Colonic mucosa (tissue), 4 donors: ENCODE data around the gene MAS1L. TPM values are rescaled to one million over a fixed set of nuclear protein-coding genes. Genes with fewer than 3 reads are reported as not detected.

ENCODE experiments used
- DNase-seq: peaks from one replicate; pipeline ENCODE4 v3.0.0-alpha.2; 2020
- H3K27ac ChIP-seq: fragments of 200-600 bp; one replicate; pipeline ENCODE4 v1.8.0; 2021
- H3K27me3 ChIP-seq: fragments of 200-600 bp; one replicate; pipeline ENCODE4 v1.8.0; 2021
- H3K36me3 ChIP-seq: fragments of 200-600 bp; one replicate; pipeline ENCODE4 v1.8.0; 2021
- H3K4me1 ChIP-seq: fragments of 200-600 bp; one replicate; pipeline ENCODE4 v1.8.0; 2021; ENCODE audit warnings: mild to moderate bottlenecking
- H3K4me3 ChIP-seq: fragments of 200-600 bp; one replicate; pipeline ENCODE4 v1.8.0; 2021
- H3K9ac ChIP-seq, 2 donors: one replicate each; pipeline ENCODE4 v1.7.0; 2013; ENCODE audit warnings: control low read depth in 2 of 2, low read depth in 2 of 2, low read length in 2 of 2
- H3K9me3 ChIP-seq: fragments of 200-600 bp; one replicate; pipeline ENCODE4 v1.8.0; 2021
- CTCF ChIP-seq: fragments of 200-600 bp; IDR thresholded peaks from one replicate; pipeline ENCODE4 v1.8.0; 2022; ENCODE audit warnings: antibody characterized with exemption, mild to moderate bottlenecking
- intact Hi-C: fragments of 100-400 bp; cut with DNase I; formaldehyde crosslinking; loops from one replicate; pipeline ENCODE4 v1.14.1; 2022
- total RNA-seq, 2 donors: library from RNA; stranded (reverse); fragmentation: NEBNext Ultra II Directional in 1 of 2; extraction: Animal tissue kit (Norgen Biotek cat#: 25700) in 1 of 2; gene quantifications; one replicate each; pipeline ENCODE4 v1.2.1, GENCODE V29; 2021
- donor health status: healthy.
- donor health status: DM: no; HTN: no; CAD: no.
- donor health status: DM: no; HTN: no; CAD: no.

The MAS1L gene
- total RNA-seq, 2 donors from 2014 or later, result 0.54 TPM; not detected in 1

GRCh38 chr6:29466241-29466640 lies 21.5 kb downstream of the MAS1L start:
- Histone ChIP-seq H3K27ac (no peak overlapping the region), H3K4me1 (no peaks in the 10 kb centered on the region), H3K9me3 (no peaks in the 10 kb centered on the region), H3K27me3 (no peaks in the 10 kb centered on the region), H3K4me3 (no peak overlapping the region), H3K9ac (no peak overlapping the region), H3K36me3 (no peaks in the 10 kb centered on the region)
- no peak for TF ChIP-seq CTCF
- DNase-seq, result no peak
- intact Hi-C loops, result no loop called here

GRCh38 chr6:29465801-29466200 lies 22.0 kb downstream of the MAS1L start:
- intact Hi-C loops, result no loop called here
- Histone ChIP-seq H3K36me3 (no peaks in the 10 kb centered on the region), H3K27me3 (no peaks in the 10 kb centered on the region), H3K9me3 (no peaks in the 10 kb centered on the region), H3K4me3 (no peak overlapping the region), H3K27ac (no peak overlapping the region), H3K4me1 (no peaks in the 10 kb centered on the region), H3K9ac (no peak overlapping the region)
- no peak for TF ChIP-seq CTCF
- DNase-seq, result no peak

- intact Hi-C loops, result no loop called here
- DNase-seq, result no peak
- Histone ChIP-seq H3K4me1 (no peaks in the 10 kb centered on the region), H3K9me3 (no peaks in the 10 kb centered on the region), H3K9ac (no peak overlapping the region), H3K27ac (no peak overlapping the region), H3K27me3 (no peaks in the 10 kb centered on the region), H3K4me3 (no peak overlapping the region), H3K36me3 (no peaks in the 10 kb centered on the region)
- no peak for TF ChIP-seq CTCF
These were observed 22.5 kb downstream of the MAS1L start for GRCh38 chr6:29465279-29465678.

- no peak overlapping the region for H3K9ac ChIP-seq
- H3K4me3 ChIP-seq, result no peak overlapping the region
- intact Hi-C loops, result no loop called here
- no peaks in the 10 kb centered on the region for H3K4me1 ChIP-seq
- H3K27me3 ChIP-seq, result no peaks in the 10 kb centered on the region
- no peak overlapping the region for H3K27ac ChIP-seq
- H3K36me3 ChIP-seq, result no peaks in the 10 kb centered on the region
- TF ChIP-seq CTCF, result no peak
- no peak for DNase-seq
- no peaks in the 10 kb centered on the region for H3K9me3 ChIP-seq
These were observed 25.7 kb downstream of the MAS1L start for GRCh38 chr6:29462022-29462421.

- no peak for TF ChIP-seq CTCF
- Histone ChIP-seq H3K27me3 (no peaks in the 10 kb centered on the region), H3K27ac (no peak overlapping the region), H3K36me3 (no peaks in the 10 kb centered on the region), H3K9me3 (no peaks in the 10 kb centered on the region), H3K4me3 (no peak overlapping the region), H3K4me1 (no peaks in the 10 kb centered on the region), H3K9ac (no peak overlapping the region)
- DNase-seq, result no peak
- intact Hi-C loops, result no loop called here
These were observed 26.5 kb downstream of the MAS1L start for GRCh38 chr6:29461021-29461814.
